Measurements from ENCODE around the gene SSTR3. TPM values are rescaled to one million over a fixed set of nuclear protein-coding genes. Genes with fewer than 3 reads are reported as not detected.
"Not testable (repeated sequence)": the region's sequence is repeated elsewhere in the genome, so short reads cannot be mapped to it uniquely, and the experiment has no call there.

The SSTR3 gene
- total RNA-seq, 1 donor from 2014 or later = not detected

DNA sequence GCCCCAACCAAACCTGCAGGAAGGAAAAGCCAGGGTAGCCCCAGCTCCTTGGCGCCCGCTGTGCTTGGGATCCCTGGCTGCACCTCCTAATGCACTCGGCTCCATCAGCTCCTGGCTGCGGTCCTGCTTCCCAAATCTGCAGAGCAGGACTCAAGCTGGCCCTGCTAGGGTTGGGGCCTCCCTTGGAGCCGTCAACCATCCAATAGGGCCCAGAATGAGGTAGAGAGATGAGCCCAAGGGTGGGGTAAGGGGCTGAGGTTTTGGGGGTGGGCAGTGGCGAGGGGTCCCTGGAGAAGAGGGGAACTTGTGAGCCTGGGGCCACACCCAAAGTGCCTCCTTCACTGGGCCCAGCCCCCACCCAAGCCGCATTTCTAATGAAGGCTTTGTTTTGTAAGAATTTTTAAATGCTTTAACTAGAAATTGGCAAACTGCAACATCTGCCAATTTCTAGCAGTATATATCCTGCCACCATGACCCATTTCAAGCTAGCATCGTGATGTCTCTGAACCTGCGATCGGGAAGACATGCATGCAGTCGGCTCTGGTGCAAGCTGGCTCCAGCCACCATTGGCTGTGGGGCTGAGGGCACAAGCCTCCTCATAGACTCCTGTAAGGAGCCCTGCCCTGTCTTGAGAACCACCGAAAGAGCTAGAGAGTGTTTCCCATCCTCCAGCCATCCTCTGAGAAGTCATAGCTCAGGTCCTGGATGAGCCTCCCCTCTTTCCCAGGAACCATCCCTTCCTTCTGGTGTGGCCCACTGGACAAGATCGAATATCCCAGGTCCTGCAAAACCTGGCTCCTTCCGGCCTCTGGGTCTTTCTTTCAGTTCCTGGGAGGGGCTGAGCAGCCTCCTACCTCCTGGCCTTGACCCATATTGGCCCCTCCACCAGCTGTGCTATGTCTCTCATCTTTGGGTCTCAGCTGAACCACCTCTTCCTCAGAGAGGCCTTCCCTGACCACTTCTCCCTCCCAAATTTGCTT is 39.7 kb downstream of the SSTR3 start:
- Histone ChIP-seq H3K27me3 (ENCODE audit: control insufficient read depth, insufficient read depth, low read length) (peaks cover 12% of the 10 kb centered on the region), H3K36me3 (ENCODE audit: control insufficient read depth, insufficient read depth, low read length) (no peaks in the 10 kb centered on the region), H3K4me3 (ENCODE audit: low read depth, low read length) (no peak overlapping the region)
- TF ChIP-seq, protein P1, sequence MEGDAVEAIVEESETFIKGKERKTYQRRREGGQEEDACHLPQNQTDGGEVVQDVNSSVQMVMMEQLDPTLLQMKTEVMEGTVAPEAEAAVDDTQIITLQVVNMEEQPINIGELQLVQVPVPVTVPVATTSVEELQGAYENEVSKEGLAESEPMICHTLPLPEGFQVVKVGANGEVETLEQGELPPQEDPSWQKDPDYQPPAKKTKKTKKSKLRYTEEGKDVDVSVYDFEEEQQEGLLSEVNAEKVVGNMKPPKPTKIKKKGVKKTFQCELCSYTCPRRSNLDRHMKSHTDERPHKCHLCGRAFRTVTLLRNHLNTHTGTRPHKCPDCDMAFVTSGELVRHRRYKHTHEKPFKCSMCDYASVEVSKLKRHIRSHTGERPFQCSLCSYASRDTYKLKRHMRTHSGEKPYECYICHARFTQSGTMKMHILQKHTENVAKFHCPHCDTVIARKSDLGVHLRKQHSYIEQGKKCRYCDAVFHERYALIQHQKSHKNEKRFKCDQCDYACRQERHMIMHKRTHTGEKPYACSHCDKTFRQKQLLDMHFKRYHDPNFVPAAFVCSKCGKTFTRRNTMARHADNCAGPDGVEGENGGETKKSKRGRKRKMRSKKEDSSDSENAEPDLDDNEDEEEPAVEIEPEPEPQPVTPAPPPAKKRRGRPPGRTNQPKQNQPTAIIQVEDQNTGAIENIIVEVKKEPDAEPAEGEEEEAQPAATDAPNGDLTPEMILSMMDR (IDR thresholded peaks at IDR 0.05; ENCODE audit: insufficient read depth, low read length, poor library complexity, severe bottlenecking) = no peak
- no peak for DNase-seq (ENCODE audit: low read depth)

DNA sequence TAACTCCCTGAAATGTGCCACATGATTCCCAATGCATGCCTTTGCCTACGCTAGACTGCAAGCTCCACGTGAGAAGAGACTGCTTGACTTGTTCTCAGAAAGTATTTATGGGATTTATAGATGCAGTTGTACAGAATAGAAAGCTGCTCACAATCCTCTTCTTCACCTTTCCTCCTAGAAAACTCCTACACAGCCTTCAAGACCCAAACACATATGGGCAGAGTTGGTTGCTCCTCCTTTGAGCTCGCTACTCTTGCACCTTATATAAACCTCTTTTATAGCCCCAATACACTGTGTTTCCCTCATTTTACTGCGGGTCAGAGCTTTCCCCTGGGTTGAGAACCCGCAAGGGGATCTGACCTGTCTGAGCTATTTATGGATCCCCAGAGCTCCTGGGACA is 40.6 kb downstream of the SSTR3 start:
- DNase-seq (ENCODE audit: low read depth) = no peak
- H3K27me3 ChIP-seq (ENCODE audit: control insufficient read depth, insufficient read depth, low read length) = peaks cover 12% of the 10 kb centered on the region
- H3K36me3 ChIP-seq (ENCODE audit: control insufficient read depth, insufficient read depth, low read length) = no peaks in the 10 kb centered on the region
- TF ChIP-seq, protein P1 (IDR thresholded peaks at IDR 0.05; ENCODE audit: insufficient read depth, low read length, poor library complexity, severe bottlenecking) = no peak
- H3K4me3 ChIP-seq (ENCODE audit: low read depth, low read length) = no peak overlapping the region

DNA sequence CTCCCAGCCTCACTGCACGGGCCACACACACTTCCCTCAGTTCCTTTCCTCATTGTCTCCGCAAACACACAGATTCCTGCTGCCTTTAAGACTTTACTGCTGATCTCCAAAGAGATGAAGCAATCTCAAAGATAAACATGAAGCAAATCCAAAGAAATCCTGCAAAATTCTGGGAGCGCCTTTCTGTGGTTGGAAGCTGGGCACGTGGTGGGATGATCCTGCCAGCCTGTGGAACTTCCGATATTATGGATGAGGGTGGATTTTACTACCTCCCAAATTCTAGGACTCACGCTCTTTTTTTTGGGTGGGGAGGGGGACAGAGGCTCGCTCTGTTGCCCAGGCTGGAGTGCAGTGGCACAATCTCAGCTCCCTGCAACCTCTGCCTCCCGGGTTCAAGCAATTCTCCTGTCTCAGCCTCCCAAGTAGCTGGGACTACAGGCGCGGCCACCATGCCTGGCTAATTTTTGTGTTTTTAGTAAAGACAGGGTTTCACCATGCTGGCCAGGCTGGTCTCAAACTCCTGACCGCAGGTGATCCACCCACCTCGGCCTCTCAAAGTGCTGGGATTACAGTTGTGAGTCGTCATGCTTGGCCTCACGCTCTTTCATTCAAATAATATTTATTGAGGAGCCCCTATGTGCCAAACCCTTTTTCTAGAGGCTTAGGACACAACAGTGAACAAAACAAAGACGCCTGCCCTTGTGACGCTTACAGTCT is 41.4 kb downstream of the SSTR3 start:
- H3K4me3 ChIP-seq (ENCODE audit: low read depth, low read length); H3K36me3 ChIP-seq (ENCODE audit: control insufficient read depth, insufficient read depth, low read length); DNase-seq (ENCODE audit: low read depth): not testable (repeated sequence)
- H3K27me3 ChIP-seq (ENCODE audit: control insufficient read depth, insufficient read depth, low read length) = peaks cover 12% of the 10 kb centered on the region

DNA sequence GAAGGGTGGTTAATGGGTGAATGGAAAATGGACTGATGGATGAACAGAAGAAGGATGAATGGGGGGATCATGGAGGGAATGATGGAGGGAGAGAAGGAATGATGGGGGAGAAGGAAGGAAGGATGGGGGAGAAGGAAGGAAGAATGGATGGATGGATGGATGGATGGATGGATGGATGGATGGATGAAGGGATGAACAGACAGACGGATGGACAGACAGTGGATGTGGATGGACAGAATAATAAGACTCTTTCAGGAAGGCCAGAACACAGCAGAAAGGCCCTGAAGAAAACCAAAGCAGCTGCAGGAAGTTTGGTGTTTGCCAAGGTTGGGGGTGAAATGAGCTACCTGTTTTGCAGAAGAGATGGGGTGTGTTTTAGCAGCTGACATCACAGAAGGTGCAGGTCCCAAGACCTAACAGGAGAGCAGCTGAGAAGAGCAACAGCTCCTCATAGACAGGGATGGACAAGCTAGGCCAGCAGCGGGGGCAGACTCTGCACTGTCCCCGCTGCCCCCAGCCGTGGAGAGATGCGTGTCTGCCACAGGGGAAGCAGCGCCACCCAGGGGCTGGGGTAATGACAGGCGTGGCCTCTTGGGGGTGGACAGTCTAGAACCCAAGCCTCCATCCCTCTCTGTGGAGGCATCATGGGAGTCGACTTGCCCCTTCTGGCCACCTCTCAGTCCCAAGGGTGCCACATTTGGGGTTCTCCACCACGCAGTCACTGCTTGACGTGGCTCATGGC is 42.2 kb downstream of the SSTR3 start:
- no peak for DNase-seq (ENCODE audit: low read depth)
- TF ChIP-seq, protein P1 (IDR thresholded peaks at IDR 0.05; ENCODE audit: insufficient read depth, low read length, poor library complexity, severe bottlenecking) = no peak
- no peak overlapping the region for H3K4me3 ChIP-seq (ENCODE audit: low read depth, low read length)
- peaks cover 12% of the 10 kb centered on the region for H3K27me3 ChIP-seq (ENCODE audit: control insufficient read depth, insufficient read depth, low read length)
- H3K36me3 ChIP-seq (ENCODE audit: control insufficient read depth, insufficient read depth, low read length) = no peaks in the 10 kb centered on the region

DNA sequence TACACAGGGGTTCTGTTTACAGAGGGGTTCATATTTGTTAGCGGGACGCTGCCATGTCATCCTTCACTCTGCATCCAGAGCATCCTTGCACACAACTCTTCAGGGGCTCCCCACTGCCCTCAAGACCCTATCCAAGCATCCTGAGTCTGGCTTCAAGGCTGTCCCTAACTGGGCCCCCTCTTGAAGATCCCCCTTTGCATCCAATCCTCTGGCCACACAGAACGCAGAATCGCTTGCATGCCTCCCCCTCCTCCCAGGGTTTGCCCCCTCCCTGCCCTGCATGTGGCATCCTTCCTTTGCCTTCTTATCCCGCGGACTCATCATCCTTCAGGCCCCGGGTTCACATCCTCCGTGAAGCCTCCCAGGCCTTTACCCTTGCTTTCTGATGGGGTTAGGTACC is 42.9 kb downstream of the SSTR3 start:
- H3K4me3 ChIP-seq (ENCODE audit: low read depth, low read length) = no peak overlapping the region
- H3K27me3 ChIP-seq (ENCODE audit: control insufficient read depth, insufficient read depth, low read length) = peaks cover 12% of the 10 kb centered on the region
- TF ChIP-seq, protein P1 (IDR thresholded peaks at IDR 0.05; ENCODE audit: insufficient read depth, low read length, poor library complexity, severe bottlenecking) = no peak
- H3K36me3 ChIP-seq (ENCODE audit: control insufficient read depth, insufficient read depth, low read length) = no peaks in the 10 kb centered on the region
- DNase-seq (ENCODE audit: low read depth) = no peak
